K562 (cell line): ENCODE data around the gene HLA-DMB. TPM values are rescaled to one million over a fixed set of nuclear protein-coding genes. Genes with fewer than 3 reads are reported as not detected.

ENCODE experiments used
- BHLHE40 ChIP-seq: IDR thresholded peaks from 2 replicates; pipeline ENCODE4 v1.6.1; 2011; ENCODE audit warnings: low read length, improper control_type of control experiment
- FOS ChIP-seq: IDR thresholded peaks from 3 replicates; pipeline ENCODE4 v1.6.1; 2011; ENCODE audit not compliant: insufficient read length; ENCODE audit errors: extremely low read depth
- FOSL1 ChIP-seq: fragments of 200-800 bp; sonication (Bioruptor generic); conservative IDR thresholded peaks from 2 replicates; pipeline ENCODE4 v1.6.1; 2016; ENCODE audit warnings: missing genetic modification characterization, missing compliant biosample characterization
- GTF2B ChIP-seq: IDR thresholded peaks from 2 replicates; pipeline ENCODE4 v1.6.1; 2011; ENCODE audit not compliant: insufficient read length; ENCODE audit errors: extremely low read depth
- HDAC1 ChIP-seq, 2 experiments: fragments of 450-650 bp; IDR thresholded peaks; 2 replicates each; pipeline ENCODE4 v1.6.1; 2016 to 2017; ENCODE audit warnings: inconsistent platforms in 1 of 2, mild to moderate bottlenecking in 1 of 2, moderate library complexity in 1 of 2
- HNRNPL ChIP-seq: fragments of 200-400 bp; formaldehyde crosslinking; IDR thresholded peaks from 2 replicates; pipeline ENCODE4 v1.6.1; 2017; ENCODE audit warnings: low read depth, mild to moderate bottlenecking, low read length
- HSF4 ChIP-seq: fragments of 250-450 bp; sonication (Bioruptor Pico); IDR thresholded peaks from 2 replicates; pipeline ENCODE4 v2.1.2; 2022; ENCODE audit warnings: mild to moderate bottlenecking, moderate library complexity, borderline replicate concordance
- JUNB ChIP-seq: fragments of 450-650 bp; formaldehyde crosslinking; conservative IDR thresholded peaks from 2 replicates; pipeline ENCODE4 v1.4.0; 2020; ENCODE audit warnings: mild to moderate bottlenecking
- MEF2D ChIP-seq: conservative IDR thresholded peaks from 2 replicates; pipeline ENCODE4 v1.6.1; 2016; ENCODE audit warnings: low read depth, missing genetic modification characterization, missing compliant biosample characterization
- NR2C1 ChIP-seq, 2 experiments: fragments of 450-650 bp; IDR thresholded peaks; 2 replicates each; pipeline ENCODE4 v1.6.1; 2017; ENCODE audit warnings: mild to moderate bottlenecking in 2 of 2, antibody characterized with exemption in 1 of 2, inconsistent platforms in 1 of 2, missing compliant biosample characterization in 1 of 2, missing genetic modification characterization in 1 of 2
- NR3C1 ChIP-seq: sonication (generic); formaldehyde crosslinking; IDR thresholded peaks from 2 replicates; pipeline ENCODE4 v1.8.1; 2022; ENCODE audit warnings: missing genetic modification reagents
- POLR2A ChIP-seq: fragments of 450-650 bp; conservative IDR thresholded peaks from 2 replicates; pipeline ENCODE4 v1.6.1; 2016
- STAT6 ChIP-seq: sonication (generic); formaldehyde crosslinking; IDR thresholded peaks from 2 replicates; pipeline ENCODE4 v1.8.1; 2023; ENCODE audit warnings: mild to moderate bottlenecking, missing genetic modification reagents
- TAF9B ChIP-seq: fragments of 450-650 bp; IDR thresholded peaks from 2 replicates; pipeline ENCODE4 v1.6.1; 2018; ENCODE audit warnings: mild to moderate bottlenecking; ENCODE audit not compliant: partially characterized antibody
- ZFP91 ChIP-seq: sonication (generic); formaldehyde crosslinking; IDR thresholded peaks from 2 replicates; pipeline ENCODE4 v1.8.0; 2022; ENCODE audit warnings: mild to moderate bottlenecking, missing genetic modification reagents
- ZNF23 ChIP-seq: fragments of 250-450 bp; sonication (Bioruptor Pico); IDR thresholded peaks from 2 replicates; pipeline ENCODE4 v1.4.0; 2020; ENCODE audit warnings: mild to moderate bottlenecking
- ZNF316 ChIP-seq: fragments of 450-650 bp; IDR thresholded peaks from 2 replicates; pipeline ENCODE4 v1.6.1; 2016
- ZNF507 ChIP-seq: conservative IDR thresholded peaks from 2 replicates; pipeline ENCODE4 v1.6.1; 2017; ENCODE audit warnings: missing genetic modification characterization, missing compliant biosample characterization
- ZNF740 ChIP-seq, 3 experiments: fragments of 200-800 bp in 1 of 3; sonication (Bioruptor generic) in 1 of 3; sonication (generic) in 1 of 3; formaldehyde crosslinking in 1 of 3; IDR thresholded peaks; 2 replicates each; pipeline versions ENCODE4 v1.6.1 to v1.8.0; 2016 to 2022; ENCODE audit warnings: mild to moderate bottlenecking in 2 of 3, missing compliant biosample characterization in 2 of 3, missing genetic modification characterization in 2 of 3, missing genetic modification reagents in 1 of 3
- polyA plus RNA-seq, 8 experiments: library from polyadenylated mRNA; depleted of rRNA in 4 of 8; stranded (reverse) in 5 of 8; unstranded in 3 of 8; fragments of >200 nt; fragmentation: Nextera tagmentation in 2 of 8; fragmentation: Illumina TruSeq in 1 of 8; extraction: Ambion mirVana in 2 of 8; extraction: Trizol in 1 of 8; gene quantifications; 2 replicates each; pipeline versions ENCODE4 v1.2.1 to v1.2.3, GENCODE V29; 2011 to 2014; ENCODE audit warnings: inconsistent platforms in 1 of 8, missing spikeins in 1 of 8
- total RNA-seq, 7 experiments: library from RNA; depleted of rRNA in 6 of 7; stranded (reverse); fragments of >200 nt in 6 of 7; fragmentation: Illumina TruSeq in 2 of 7; extraction: Trizol in 2 of 7; gene quantifications; 2 replicates each; pipeline versions ENCODE4 v1.2.1 to v1.2.3, GENCODE V29; 2011 to 2021; ENCODE audit warnings: low replicate concordance in 1 of 7

The HLA-DMB gene
- total and polyA plus RNA-seq, 9 of the 15 experiments (the other 6 are each of a cell fraction or from before 2014, with no cell fraction given): 0.38 TPM; not detected in 8

- 0 out of 2 replicates have a peak, but pooled peaks have one; percentile 5 for TF ChIP-seq ZNF740 (CRISPR knock-in tag; IDR thresholded peaks at IDR 0.05)
- peak in 1 of 2 experiments; percentile 83; a peak in 2 of 4 replicates for TF ChIP-seq ZNF740 (tag; IDR thresholded peaks at IDR 0.05)
- peak; percentile 79 for TF ChIP-seq POLR2A
- TF ChIP-seq FOSL1 (tag): no peak
- TF ChIP-seq ZNF316: peak; percentile 98
- TF ChIP-seq FOS: peak; percentile 37
- TF ChIP-seq JUNB (CRISPR knock-in tag): 0 out of 2 replicates have a peak, but pooled peaks have one; percentile 69
- 0 out of 2 replicates have a peak, but pooled peaks have one; percentile 74 for TF ChIP-seq STAT6
- no peak for TF ChIP-seq NR2C1 (IDR thresholded peaks at IDR 0.05)
- TF ChIP-seq NR2C1 (tag; IDR thresholded peaks at IDR 0.05): peak; percentile 52
- TF ChIP-seq TAF9B: no peak
- TF ChIP-seq NR3C1 (CRISPR knock-in tag): peak; percentile 84
- peak; percentile 59 for TF ChIP-seq MEF2D (tag)
- no peak for TF ChIP-seq ZFP91 (CRISPR knock-in tag)
- 0 out of 2 replicates have a peak, but pooled peaks have one; percentile 41 for TF ChIP-seq ZNF23 (CRISPR knock-in tag)
- TF ChIP-seq BHLHE40: 0 out of 2 replicates have a peak, but pooled peaks have one; percentile 39
- 0 out of 2 replicates have a peak, but pooled peaks have one; percentile 3 for TF ChIP-seq HSF4 (CRISPR knock-in tag)
- TF ChIP-seq HDAC1 (IDR thresholded peaks at IDR 0.05): peak; percentile 79 to 96; a peak in 3 of 4 replicates
- peak; percentile 48 for TF ChIP-seq GTF2B
- no peak for TF ChIP-seq ZNF507 (tag)
- TF ChIP-seq HNRNPL: peak; percentile 43; the same call in 1 of the 2 replicates
- TF ChIP-seq, all 486 proteins: peak for 162
Observed at GRCh38 chr6:32969685-32970412, 29.0 kb upstream of the HLA-DMB start (continued).
